RWPE1 (cell line): Measurements from ENCODE around the gene SMYD3.

Experiments
- CTCF ChIA-PET: fragments of 350-600 bp; sonication (Branson Sonifier 250); formaldehyde crosslinking; extraction: SDS; loops from one replicate; lab custom pipeline; 2021; lab: Yijun Ruan, JAX
- POLR2A ChIA-PET: fragments of 400-600 bp; formaldehyde crosslinking; extraction: SDS; loops from one replicate; lab custom pipeline; 2020; ENCODE audit warnings: antibody characterized with exemption; ENCODE audit not compliant: low non-redundant PET; lab: Yijun Ruan, JAX
- DNase-seq: peaks from one replicate; pipeline ENCODE4 v3.0.0; 2012; ENCODE audit warnings: low spot score
- H3K27ac ChIP-seq: fragments of 450-650 bp; 2 replicates; pipeline ENCODE4 v1.5.1; 2017
- CTCF ChIP-seq: fragments of 450-650 bp; conservative IDR thresholded peaks from 2 replicates; pipeline ENCODE4 v1.5.1; 2017; ENCODE audit warnings: low read depth, mild to moderate bottlenecking

Gene SMYD3

GRCh38 chr1:246134789-246135188 lies 372.3 kb downstream of the SMYD3 start:
- H3K27ac ChIP-seq: no peak overlapping the region
- DNase-seq: no peak
- CTCF ChIA-PET: interaction anchor here (0.7 to 1.3 kb wide), 2 partner anchors 728 to 978 kb away, joined by 4 to 5 read pairs; no protein-coding TSS in a partner anchor
- TF ChIP-seq CTCF: no peak
- POLR2A ChIA-PET: no interaction called here

- no peak for DNase-seq
- CTCF ChIA-PET: no interaction called here
- H3K27ac ChIP-seq: no peak overlapping the region
- POLR2A ChIA-PET: no interaction called here
- TF ChIP-seq CTCF: no peak
Observed at GRCh38 chr1:246131095-246131494, 376.0 kb downstream of the SMYD3 start.

GRCh38 chr1:246128494-246129069 lies 378.5 kb downstream of the SMYD3 start:
- ChIA-PET POLR2A (no interaction called here), CTCF (interaction anchor here (0.6 to 0.7 kb wide), 2 partner anchors 92 to 1283 kb away, joined by 3 read pairs; no protein-coding TSS in a partner anchor)
- no peak for TF ChIP-seq CTCF
- no peak for DNase-seq
- H3K27ac ChIP-seq: no peak overlapping the region

- no peak for DNase-seq
- no peak for TF ChIP-seq CTCF
- ChIA-PET CTCF (no interaction called here), POLR2A (no interaction called here)
- H3K27ac ChIP-seq: no peak overlapping the region
Observed at GRCh38 chr1:246126580-246126979, 380.5 kb downstream of the SMYD3 start.

- ChIA-PET CTCF (no interaction called here), POLR2A (no interaction called here)
- TF ChIP-seq CTCF: no peak
- DNase-seq: no peak
- H3K27ac ChIP-seq: no peak overlapping the region
Observed at GRCh38 chr1:246122071-246122470, 385.0 kb downstream of the SMYD3 start.

GRCh38 chr1:246121533-246121932 lies 385.5 kb downstream of the SMYD3 start:
- no peak for TF ChIP-seq CTCF
- no peak for DNase-seq
- CTCF ChIA-PET: interaction anchor here (0.6 kb wide), 1 partner anchor 68 kb away, joined by 3 read pairs; no protein-coding TSS in a partner anchor
- POLR2A ChIA-PET: no interaction called here
- no peak overlapping the region for H3K27ac ChIP-seq
